Hematopoietic multipotent progenitor cell treated with erythropoietin and hydrocortisone succinate and interleukin-3 and kit ligand, for 15 days (in vitro differentiated cells): ENCODE results near the gene GPAT3.
"Not testable (repeated sequence)": the region's sequence is repeated elsewhere in the genome, so short reads cannot be mapped to it uniquely, and the experiment has no call there.

ENCODE experiments used
- DNase-seq: peaks from one replicate; pipeline ENCODE4 v3.0.0-alpha.2; 2015; ENCODE audit warnings: low spot score

Gene GPAT3

DNA sequence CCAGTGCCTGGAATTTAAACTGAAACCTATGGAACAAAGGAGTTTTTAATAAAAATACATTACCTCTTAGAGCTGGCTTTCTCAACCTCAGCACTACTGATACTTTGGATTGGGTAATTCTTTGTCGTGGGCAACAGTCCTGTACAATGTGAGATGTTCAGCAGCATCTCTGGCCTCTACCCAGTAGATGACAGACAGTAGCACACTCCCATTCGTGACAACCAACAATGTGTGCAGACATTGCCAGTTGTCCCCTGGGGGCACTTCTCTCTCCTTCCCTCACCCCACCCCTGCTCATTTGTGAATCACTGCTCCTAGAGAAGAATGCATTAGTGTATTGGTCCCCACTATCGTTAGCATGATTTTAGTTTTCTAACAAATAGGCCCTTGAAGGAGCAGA lies 16.2 kb downstream of the GPAT3 start:
- no peak for DNase-seq

DNA sequence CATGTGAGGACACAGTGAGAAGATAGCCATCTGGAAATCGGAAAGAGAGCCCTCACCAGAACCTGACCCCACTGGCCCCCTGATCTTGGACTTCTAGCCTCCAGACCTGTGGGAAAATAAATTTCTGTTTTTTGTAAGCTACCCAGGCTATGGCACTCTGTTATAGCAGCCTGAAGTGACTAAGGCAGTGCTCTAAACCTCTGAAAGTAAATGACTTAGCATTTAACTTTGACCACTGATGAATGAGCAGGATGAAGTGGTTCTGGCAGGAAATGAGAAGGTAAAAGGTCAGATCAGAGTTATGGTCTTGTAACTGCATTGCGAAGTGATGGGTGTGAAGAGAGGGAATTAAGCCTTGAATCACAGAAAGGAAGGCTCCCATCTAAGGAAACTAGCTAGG lies 17.0 kb downstream of the GPAT3 start:
- no peak for DNase-seq

- no peak for DNase-seq
Observed at GRCh38 chr4:83556006-83556707, 20.2 kb downstream of the GPAT3 start.

DNA sequence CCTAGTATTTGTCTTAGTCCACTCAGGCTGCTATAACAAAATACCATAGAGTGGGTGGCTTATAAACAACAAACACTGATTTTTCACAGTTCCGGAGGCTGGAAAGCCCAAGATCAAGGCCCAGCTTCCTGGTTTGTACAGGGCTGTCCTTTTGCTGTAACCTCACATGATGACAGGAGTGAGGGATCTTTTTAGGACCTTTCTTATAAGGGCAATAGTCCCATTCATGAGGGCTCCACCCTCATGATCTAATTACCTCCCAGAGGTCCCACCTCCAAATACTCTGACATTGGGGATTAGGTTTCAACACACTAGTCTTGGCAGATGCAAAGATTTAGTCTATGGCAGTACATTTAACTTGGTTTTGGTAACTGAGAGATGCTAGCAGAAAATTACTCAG lies 20.9 kb downstream of the GPAT3 start:
- no peak for DNase-seq

GRCh38 chr4:83558059-83558653 lies 22.2 kb downstream of the GPAT3 start:
- no peak for DNase-seq

DNA sequence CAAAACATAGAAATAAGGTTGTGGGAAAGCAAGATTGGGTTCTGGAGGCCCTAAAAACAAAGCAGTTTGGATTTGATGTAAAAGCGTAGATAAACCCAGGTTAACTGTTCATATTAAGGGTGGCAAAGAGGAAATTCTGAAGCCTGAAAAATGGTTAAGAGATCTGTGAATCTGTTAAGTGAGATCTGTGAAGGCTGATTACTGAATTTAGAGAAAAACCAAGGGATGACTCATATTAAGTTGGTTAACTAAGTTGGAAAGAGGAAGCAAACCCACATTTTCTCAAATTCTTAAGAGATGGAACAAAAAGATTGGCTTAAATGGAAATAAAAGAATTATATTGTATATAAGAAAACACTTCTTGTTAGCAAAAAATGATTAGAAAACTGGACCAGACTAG lies 22.8 kb downstream of the GPAT3 start:
- DNase-seq: no peak

DNA sequence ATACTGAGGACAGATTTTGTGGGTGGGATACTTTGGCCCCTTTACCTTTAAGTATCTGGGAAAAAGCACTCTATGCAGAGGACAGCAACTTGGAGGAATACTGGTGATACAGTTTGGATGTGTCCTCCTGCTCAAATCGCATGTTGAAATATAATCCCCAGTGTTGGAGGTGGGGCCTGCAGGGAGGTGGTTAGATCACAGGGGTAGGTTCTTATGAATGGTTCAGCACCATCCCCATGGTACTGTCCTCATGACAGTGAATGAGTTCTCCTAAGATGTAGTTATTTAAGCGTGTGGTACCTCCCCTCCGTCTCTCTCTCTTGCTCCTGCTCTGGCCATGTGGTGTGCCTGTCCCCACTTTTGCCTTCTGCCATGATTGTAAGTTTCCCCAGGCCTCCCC lies 24.6 kb downstream of the GPAT3 start:
- DNase-seq: no peak

- DNase-seq: no peak
Observed at GRCh38 chr4:83561381-83561780, 25.5 kb downstream of the GPAT3 start.

GRCh38 chr4:83563998-83564397 lies 28.1 kb downstream of the GPAT3 start:
- no peak for DNase-seq

DNA sequence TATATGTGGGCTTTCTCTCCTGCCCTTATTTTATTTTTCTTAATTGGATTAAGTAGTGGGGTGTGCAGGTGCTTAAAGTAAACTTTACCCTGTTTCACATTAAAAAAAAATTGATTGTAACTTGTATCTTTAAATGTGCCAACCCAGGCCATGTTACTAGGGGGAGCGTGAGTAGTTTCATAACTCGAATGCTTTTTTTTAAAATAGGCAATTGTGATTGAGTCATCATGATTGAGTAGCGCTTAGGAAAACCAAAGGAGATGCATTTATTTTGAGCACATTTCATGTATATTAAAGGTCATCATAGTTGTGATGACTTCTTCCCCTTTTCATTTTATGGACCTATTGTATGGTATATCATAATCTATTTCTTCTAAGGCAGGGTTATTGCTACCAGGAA lies 32.2 kb downstream of the GPAT3 start:
- no peak for DNase-seq

DNA sequence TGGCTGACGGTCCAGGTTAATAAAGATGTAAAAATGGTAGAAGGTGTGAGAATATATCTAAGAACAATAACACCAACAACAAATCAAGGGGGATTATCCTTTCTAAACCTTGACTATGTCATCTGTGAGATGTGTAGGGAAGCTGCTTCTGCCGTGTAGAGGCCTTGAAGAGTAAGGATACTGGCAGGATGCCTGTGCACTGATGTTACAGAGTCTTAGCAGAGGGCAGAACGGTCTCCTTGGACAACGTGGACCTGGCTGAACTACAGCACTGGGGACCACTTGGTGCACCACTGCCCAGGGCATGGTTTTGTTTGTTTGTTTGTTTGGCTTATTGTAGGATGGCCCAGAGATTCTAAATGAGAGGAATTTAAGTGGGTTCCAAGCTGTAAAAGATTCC lies 33.5 kb downstream of the GPAT3 start:
- DNase-seq: no peak

GRCh38 chr4:83569987-83570386 lies 34.1 kb downstream of the GPAT3 start:
- DNase-seq: no peak

DNA sequence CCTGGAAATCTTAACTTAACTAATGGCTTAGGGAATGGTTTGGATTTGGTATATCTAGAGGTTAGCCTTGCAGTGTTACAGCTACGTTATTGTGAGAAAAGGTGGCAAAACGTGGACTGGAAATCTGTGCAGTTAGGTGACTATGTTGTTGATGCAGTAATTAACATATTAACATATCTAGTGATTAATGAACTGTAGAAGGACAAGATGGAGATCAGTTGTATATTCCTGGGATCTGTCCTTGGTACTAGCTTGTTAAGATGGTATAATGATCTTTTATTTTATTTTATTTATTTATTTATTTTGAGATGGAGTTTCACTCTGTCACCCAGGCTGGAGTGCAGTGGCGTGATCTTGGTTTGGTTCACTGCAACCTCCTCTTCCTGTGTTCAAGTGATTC lies 36.9 kb downstream of the GPAT3 start:
- DNase-seq: no peak

DNA sequence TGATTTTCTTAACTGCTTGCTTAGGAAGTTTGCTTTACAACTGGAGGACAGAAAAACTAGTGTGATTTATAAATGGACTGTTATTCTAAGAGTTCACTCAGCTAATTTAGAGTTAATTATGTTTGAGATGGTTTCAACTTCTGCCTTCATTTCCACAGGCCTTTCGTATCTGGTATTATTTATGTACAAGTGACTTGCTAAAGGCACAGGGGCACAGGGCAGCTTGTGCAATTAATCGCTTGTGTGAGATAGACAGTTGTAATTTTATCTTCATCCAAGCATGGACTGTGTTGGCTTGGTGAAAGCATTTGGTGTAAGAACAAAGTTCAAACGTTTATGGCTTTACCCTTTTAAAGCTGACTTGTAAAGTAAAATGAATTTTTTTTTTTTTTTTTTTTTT lies 38.3 kb downstream of the GPAT3 start:
- no peak for DNase-seq

DNA sequence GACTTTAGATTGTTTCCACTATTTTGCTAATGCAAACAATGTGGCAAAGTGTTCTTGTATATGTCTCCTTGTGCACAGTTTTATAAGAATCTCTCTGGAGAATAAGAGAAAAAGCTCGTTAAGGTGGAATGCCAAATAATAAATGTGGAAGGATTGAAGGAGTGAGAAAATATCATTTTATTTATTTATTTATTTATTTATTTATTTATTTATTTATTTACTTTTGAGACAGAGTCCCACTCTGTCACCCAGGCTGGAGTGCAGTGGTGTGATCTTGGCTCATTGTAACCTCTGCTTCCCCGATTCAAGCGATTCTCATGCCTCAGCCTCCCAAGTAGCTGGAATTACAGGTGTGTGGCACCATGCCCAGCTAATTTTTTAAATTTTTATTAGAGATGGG lies 40.3 kb downstream of the GPAT3 start:
- not testable (repeated sequence) for DNase-seq

DNA sequence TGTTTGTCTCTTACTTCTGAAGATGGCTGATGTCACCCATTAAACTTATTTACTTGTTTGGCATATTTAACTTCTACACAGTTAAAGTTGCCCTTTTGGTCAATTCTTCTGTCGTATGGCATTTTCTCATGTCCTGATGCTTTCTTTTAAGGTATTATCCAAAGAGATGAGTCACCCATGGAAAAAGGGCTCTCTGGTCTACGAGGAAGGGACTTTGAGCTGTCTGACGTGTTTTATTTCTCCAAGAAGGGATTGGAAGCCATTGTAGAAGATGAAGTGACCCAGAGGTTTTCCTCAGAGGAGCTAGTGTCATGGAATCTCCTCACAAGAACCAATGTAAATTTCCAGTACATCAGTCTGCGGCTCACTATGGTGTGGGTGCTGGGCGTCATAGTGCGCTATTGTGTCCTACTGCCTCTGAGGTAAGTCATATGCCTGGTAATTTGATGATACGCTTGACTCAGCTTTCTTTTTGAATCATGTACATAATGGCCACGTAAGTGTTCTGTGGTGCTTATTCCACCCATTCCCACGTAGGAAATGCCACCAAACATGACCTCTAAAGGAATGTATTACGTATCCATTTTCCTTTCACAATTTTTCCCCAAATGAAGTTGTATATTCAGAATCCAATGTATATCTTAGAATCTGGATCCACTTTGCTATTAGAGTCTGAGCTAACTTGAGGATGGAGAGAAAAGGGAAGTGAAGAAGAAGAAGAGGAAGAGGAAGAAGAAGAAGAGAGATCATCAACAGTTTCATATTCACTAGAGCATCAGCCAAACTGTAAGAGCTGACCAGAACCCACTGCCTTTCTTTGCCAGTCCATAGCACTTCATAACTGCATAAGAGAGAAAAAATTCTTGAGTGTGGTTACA lies 45.7 kb downstream of the GPAT3 start:
- DNase-seq: no peak

GRCh38 chr4:83582289-83582785 lies 46.4 kb downstream of the GPAT3 start:
- DNase-seq: no peak

GRCh38 chr4:83585982-83586508 lies 50.1 kb downstream of the GPAT3 start:
- no peak for DNase-seq

DNA sequence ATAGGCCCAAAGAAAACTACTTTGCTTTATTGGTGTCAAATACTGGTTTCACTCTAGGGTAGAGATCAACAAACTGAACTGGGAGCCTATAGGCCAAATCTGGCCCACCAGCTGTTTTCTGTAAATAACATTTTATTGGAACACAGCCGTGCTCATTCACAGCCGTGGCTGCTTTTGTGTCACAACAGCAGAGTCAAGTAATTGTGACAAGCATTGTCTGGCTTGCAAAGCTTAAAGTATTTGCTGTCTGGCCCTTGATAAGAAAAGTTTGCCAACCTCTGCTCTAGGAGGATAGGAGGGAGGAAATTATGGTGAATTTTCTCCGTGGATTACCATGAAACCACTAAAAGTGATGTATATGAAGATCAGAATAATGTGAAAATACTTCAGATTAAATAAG lies 53.4 kb downstream of the GPAT3 start:
- DNase-seq: no peak

GRCh38 chr4:83591056-83591455 lies 55.1 kb downstream of the GPAT3 start:
- no peak for DNase-seq

DNA sequence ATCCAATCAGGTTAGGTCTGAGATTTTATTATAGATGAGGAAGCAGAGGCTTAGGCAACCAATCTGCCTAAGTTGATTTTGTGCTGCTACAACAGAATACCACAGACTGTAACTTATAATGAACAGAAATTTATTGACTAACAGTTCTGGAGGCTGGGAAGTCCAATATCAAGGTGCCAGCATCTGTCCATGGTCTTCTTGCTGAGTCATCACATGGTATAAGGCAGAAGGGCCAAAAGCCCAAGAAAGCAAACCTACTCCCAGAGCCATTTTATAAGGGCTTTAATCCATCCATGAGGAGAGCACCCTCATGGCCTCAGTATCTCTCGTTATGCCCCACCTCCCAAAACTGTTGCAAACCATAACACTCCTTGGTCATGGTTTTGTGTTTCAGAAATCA lies 55.8 kb downstream of the GPAT3 start:
- no peak for DNase-seq

DNA sequence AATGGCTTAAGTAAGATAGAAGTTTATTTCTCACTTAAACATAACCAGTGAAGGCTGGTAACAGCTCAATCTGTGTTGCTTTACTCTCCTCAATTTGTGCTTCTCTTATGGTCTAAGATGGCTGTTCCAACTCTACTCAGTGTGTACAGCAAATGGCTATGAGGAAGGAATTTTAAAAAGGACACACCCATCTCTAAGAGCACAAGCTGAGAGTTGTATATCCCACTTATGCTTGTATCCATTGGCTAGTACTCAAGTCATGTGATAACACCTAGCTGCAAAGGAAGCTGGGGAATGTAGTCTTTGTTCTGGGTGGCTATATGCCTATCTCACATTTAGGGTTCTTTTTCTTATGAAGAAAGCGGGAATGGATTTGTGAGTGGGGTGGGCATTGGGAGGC lies 63.3 kb downstream of the GPAT3 start:
- DNase-seq: no peak

GRCh38 chr4:83603129-83603528 lies 67.2 kb downstream of the GPAT3 start:
- no peak for DNase-seq
